ENCODE measurements around the gene SLC16A14.

The SLC16A14 gene

GRCh38 chr2:230042195-230042594 lies 26.5 kb downstream of the SLC16A14 start:
- no peak for DNase-seq

- DNase-seq = no peak
Observed at GRCh38 chr2:230023313-230023712, 45.4 kb downstream of the SLC16A14 start.

- DNase-seq = no peak
Observed at GRCh38 chr2:230019742-230020141, 49.0 kb downstream of the SLC16A14 start.

- DNase-seq = no peak
Observed at GRCh38 chr2:230018153-230018552, 50.6 kb downstream of the SLC16A14 start.

- DNase-seq = no peak
Observed at GRCh38 chr2:230016844-230017243, 51.9 kb downstream of the SLC16A14 start.

- no peak for DNase-seq
Observed at GRCh38 chr2:230012267-230012884, 56.3 kb downstream of the SLC16A14 start.

- DNase-seq = no peak
Observed at GRCh38 chr2:230011617-230012016, 57.1 kb downstream of the SLC16A14 start.

- no peak for DNase-seq
Observed at GRCh38 chr2:230010501-230010900, 58.2 kb downstream of the SLC16A14 start.

- DNase-seq = no peak
Observed at GRCh38 chr2:230008708-230009066, 60.0 kb downstream of the SLC16A14 start.

- DNase-seq = peak; percentile 83 to 84
Observed at GRCh38 chr2:230007931-230008707, 60.6 kb downstream of the SLC16A14 start.

- no peak for DNase-seq
Observed at GRCh38 chr2:230000118-230000841, 68.4 kb downstream of the SLC16A14 start.

GRCh38 chr2:229997565-229997964 lies 71.2 kb downstream of the SLC16A14 start:
- DNase-seq = no peak

- DNase-seq = no peak
Observed at GRCh38 chr2:229996320-229996719, 72.4 kb downstream of the SLC16A14 start.

- no peak for DNase-seq
Observed at GRCh38 chr2:229993236-229993635, 75.5 kb downstream of the SLC16A14 start.
